Neural progenitor cell (in vitro differentiated cells): Measurements from ENCODE around the gene MDFIC2.

Source experiments
- EZH2 ChIP-seq: fragments of 200-600 bp; sonication (generic); IDR thresholded peaks from 2 replicates; pipeline ENCODE4 v1.6.1; 2017; ENCODE audit warnings: antibody characterized with exemption, mild to moderate bottlenecking, moderate library complexity
- EZH2phosphoT487 ChIP-seq: fragments of 200-600 bp; sonication (generic); IDR thresholded peaks from 2 replicates; pipeline ENCODE4 v1.6.1; 2017; ENCODE audit warnings: antibody characterized with exemption
- TF ChIP-seq, protein P1 (sequence below): fragments of 200-600 bp; sonication (generic); IDR thresholded peaks from 2 replicates; pipeline ENCODE4 v1.5.1; 2017; ENCODE audit warnings: antibody characterized with exemption, mild to moderate bottlenecking

DNA sequence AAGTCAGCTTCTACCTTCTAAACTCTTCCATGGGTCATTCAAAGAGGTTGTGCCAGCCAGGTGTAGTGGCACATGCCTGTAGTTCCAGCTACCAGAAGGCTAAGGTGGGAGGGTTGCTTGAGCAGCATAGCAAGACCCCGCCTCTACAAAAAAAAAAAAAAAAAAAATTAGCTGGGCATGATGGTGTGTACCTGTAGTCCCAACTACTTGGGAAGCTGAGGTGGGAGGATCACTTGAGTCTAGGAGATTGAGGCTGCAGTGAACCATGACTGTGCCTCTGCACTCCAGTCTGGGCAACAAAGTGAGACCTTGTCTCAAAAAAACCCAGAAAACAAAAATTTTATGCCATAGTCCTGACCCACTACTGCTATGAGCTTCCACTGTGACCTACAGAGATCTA is 126.8 kb downstream of the MDFIC2 start:
- TF ChIP-seq EZH2: no peak
- TF ChIP-seq, protein P1, sequence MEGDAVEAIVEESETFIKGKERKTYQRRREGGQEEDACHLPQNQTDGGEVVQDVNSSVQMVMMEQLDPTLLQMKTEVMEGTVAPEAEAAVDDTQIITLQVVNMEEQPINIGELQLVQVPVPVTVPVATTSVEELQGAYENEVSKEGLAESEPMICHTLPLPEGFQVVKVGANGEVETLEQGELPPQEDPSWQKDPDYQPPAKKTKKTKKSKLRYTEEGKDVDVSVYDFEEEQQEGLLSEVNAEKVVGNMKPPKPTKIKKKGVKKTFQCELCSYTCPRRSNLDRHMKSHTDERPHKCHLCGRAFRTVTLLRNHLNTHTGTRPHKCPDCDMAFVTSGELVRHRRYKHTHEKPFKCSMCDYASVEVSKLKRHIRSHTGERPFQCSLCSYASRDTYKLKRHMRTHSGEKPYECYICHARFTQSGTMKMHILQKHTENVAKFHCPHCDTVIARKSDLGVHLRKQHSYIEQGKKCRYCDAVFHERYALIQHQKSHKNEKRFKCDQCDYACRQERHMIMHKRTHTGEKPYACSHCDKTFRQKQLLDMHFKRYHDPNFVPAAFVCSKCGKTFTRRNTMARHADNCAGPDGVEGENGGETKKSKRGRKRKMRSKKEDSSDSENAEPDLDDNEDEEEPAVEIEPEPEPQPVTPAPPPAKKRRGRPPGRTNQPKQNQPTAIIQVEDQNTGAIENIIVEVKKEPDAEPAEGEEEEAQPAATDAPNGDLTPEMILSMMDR: no peak
- TF ChIP-seq EZH2phosphoT487: no peak
